PC-9 (cell line): ENCODE measurements around the gene DNAJC18.

ENCODE experiments used
- CTCF ChIP-seq: fragments of 200-600 bp; sonication (generic); conservative IDR thresholded peaks from 2 replicates; pipeline ENCODE4 v1.6.1; 2017; ENCODE audit warnings: mixed run types, antibody characterized with exemption, mild to moderate bottlenecking, moderate library complexity
- EZH2 ChIP-seq: fragments of 200-600 bp; sonication (generic); IDR thresholded peaks from 2 replicates; pipeline ENCODE4 v1.8.0; 2017; ENCODE audit warnings: antibody characterized with exemption, low read depth

- TF ChIP-seq CTCF (no peak), EZH2 (no peak)
These were observed 47.0 kb downstream of the DNAJC18 start for GRCh38 chr5:139392324-139392677.
